COR-L47 (cell line): ENCODE results near the gene SLC9A3.

Experiments used
- DNase-seq: peaks from one replicate; lab custom pipeline; 2025; lab: John Stamatoyannopoulos, UW

Gene SLC9A3

DNA sequence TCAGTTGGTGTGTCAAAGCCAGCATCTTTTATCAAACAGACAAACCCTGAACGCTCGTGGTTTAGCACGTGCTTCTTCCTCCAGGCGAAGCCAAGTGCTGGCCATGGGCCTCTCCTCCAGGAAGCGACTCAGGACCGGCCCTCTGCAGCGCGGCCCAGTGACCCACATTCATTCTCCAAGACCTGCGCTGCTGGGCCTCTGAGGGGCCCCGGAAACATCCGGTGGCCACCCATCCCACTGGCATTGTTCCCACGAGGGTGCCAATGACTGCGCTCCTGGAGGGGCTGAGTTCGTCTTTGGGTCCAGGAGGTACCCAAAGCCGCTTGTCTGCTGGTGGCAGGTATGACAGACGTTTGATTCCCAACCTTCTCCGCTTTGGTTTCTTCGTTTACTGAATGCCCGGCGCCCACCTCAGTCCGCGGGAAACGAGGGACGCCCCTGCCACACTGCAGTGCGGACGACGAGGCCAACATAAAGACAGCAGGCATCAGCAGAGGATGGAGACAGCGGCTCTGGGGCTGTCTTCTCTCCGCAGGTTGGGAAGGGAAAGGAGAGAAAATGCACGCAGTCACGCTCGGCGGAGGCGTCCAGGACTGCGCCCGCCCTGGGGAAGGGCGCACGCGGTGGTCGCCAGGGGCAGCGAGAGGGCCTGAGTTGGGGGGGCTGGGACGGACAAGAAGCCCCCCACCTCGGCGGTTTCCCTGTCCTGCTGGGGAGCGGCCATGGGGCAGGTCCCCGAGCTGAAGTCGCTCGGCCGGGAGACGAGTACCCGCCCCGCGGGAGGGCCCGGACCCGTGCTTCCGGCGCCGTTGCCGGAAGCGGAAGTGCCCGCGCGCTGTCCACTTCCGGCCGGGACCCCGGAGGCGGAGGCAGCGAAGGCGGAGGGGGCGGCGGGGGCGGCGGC lies 81.7 kb downstream of the SLC9A3 start, which contains the start of gene EXOC3:
Gene EXOC3 (plus strand): TSS at position 842 of the 904 bp plus-strand sequence. CDS start 3,030 bp downstream, outside the sequence.
- peak; percentile 60 for DNase-seq

DNA sequence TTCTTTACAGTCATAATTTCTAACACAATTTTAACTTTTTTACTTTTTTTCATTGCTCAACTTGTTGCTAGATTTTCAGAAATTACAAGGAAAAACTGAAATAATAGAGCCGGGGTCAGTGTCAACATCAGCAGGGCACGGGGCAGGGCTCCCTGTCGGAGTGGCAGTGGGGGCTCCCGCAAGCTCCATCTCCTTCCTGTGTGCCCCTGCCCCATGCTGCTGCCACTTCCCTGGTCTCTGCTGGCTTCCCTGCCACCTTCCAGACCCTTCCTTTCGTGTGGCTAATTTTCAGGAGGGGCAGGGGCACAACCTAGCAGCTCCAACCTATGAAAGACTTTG lies 82.3 kb downstream of the SLC9A3 start:
- DNase-seq, result no peak

DNA sequence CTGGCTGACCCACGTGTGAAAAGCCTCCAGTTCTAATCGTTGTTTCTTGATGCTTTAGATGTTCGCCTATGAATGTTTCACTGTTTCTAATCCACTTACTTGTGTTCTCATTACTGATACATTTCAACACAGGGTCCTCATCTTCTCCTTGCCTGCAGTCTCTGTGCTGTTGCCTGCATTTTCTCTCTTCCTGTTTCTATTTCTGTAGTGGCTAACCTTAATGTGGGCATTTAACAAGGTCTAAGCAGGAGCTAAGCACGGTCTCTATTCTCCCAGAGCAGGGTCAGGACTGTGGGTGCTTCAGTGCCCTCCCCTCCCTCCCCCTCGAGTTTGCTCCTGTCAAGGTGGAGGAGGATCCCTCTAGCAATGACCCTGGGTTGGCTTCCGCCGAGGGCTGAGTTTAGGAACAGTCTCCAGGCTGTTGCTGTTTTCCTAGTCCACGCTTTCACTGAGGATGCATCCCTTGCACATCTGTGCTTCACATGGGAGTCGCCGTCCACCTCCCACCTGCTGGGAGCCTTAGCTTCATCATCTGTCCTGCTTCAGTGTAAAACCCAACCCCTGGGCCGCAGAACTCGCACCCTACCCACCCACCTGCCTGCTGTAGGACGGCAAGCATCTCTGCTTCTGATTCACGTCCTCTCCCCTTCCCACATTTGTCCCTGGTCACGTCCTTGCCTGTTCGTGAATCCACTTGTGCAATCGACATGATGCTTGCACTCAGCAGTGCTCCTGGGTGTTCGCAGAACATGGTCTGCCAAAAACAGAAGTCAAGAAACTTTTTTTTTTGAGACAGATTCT lies 83.6 kb downstream of the SLC9A3 start:
- no peak for DNase-seq

DNA sequence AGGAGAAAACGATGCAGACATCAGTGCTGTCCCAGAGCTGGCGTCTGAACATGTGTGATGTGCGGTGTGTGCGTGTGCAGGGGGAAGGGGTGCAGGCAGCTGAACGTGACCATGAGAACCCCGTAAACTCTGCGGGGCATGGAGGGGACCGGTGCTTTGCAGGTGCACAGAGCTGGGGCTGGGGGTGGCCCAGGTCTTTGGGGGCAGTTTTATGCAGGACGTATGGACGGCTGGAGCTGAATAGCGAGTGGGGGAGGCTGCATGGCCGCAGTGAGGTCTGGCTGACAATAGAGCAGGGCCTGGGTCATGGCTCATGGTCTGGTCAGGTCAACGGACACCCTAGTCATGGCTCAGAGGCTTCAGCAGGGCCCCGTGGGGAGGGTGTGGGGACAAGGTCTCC lies 84.6 kb downstream of the SLC9A3 start:
- DNase-seq, result no peak

DNA sequence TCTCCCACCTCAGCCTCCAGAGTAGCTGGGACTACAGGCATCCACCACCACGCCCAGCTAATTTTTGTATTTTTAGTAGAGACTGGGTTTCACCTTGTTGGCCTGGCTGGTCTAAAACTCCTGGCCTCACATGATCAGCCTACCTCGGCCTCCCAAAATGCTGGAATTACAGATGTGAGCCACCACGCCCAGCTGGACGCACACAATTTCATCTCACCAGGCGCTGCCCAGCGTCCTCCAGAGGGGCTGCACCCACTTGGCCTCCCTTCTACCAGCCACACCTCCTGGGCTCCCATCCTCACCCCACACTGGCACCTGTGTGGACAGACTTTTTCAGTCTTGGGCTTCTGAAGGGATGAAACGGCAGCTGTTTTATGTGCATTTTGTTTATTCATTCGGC lies 85.1 kb downstream of the SLC9A3 start:
- DNase-seq, result no peak

DNA sequence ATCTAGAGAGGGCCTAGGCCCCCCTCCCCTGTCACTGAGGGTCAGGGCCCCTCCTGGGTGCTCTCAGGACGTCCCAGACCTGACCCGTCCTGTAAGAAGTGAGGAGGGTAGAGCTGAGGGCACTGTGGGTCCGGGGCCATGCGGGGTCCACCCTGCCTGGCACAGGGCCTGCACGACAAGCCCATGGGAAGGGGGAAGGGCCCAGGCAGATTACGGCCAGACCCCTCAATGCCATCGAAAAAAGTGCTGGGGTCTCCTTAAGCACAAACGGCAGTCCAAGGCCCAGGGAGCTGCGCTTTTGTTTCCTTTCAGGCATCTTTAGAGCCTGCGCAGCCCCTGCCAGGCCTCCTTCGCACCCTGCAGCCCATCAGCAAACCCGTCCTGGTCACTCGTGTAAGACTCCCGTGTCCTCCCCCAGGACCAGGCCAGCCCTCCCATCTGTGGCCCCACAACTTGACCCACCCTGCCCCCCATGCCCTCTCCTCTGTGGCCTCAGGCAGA lies 85.7 kb downstream of the SLC9A3 start:
- no peak for DNase-seq

DNA sequence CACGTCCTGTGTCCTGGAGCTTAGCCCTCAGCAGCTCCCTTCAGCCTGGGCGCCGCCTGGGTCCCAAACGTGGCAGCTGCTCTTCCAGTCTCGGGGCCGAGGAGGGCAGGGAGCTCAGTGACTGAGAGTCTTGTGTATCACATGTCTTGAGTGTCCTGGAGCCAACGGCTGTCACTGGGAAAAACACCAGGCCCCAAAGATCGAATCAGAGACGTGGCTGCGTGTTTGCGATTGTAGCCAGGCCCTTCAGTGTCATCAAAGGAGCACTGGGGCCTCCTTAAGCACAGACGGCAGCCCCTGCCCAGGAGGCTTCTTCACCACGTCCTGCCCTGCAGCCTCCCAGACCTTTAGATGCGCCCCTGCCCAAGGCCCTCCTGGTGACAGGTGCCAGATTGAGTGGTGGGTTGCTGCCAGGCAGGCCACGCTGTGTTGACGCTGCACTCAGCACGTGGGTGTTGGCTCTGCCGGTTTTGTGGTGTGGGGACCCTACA lies 86.9 kb downstream of the SLC9A3 start:
- DNase-seq, result no peak

DNA sequence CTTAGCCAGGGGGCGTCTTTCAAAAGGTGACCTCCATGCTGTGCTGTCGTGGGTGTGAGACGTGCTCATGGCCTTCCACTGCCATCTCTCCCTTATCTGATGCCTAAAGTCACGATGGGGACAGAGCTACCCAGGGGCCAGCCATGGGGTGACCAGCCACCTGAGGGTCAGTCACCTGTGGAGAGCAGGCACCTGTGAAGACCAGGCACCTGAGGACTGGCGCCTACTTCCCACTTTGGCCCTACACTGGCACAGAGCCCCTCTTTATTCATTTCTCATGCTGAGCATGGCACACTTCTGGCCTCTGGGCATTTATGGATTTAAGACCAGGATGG lies 87.6 kb downstream of the SLC9A3 start:
- DNase-seq, result no peak

DNA sequence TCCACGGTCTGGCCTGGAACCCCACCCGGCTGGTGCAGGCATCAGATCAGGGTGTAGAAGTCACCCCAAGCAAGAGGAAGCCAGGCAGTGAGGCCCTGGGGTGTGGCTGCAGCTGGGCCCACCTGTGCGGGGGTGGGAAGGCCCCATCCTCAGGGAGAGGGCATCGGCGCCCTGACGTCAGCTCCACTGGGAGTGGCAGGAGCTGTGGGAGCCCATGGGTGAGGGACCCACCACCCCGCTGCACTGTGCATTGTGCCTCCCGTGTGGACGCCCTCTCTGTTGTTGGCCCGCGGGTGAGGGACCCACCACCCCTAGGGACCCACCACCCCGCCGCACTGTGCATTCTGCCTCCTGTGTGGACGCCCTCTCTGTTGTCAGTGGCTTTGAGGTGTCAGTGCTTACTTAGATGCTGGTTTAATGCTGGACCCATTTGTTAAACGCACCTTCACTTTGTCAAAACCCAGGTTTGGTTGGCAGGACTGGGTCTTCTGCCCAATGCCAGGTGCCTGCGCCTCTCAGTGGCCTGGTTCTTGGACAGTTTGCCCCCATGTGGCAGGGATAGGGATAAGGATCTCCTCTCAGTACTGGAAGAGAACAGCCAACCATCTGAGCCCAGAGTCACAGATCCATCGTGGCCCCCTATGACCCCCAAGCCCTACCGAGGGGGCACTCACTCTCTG lies 88.1 kb downstream of the SLC9A3 start:
- peak; percentile 32 for DNase-seq

DNA sequence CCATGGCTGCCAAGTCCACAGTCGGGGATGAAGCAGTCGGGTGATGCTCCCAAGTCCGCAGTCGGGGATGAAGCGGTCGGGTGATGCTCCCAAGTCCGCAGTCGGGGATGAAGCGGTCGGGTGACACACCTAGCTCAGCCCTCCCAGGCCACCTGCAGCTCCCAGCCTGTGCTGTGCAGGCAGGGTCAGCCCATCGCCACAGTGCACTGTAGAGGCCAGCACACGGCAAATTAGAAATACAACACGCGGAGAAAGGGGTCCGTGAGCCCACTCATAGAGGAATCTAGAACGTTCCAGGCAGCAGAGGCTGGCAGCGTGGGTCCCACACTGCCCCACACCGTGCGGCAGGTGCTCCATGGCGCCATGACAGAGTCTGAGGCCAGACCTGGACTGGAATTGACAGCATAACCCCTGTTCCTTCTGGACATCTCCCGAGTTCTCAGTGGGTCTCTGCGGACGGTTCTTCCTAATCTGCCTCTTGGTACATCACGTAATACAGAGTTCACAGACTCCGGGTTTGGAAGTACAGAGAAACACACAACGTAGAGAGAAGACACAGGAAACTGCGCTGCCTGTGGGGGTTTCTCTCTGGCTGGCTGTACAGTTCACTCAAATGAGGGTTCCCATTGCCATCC lies 89.0 kb downstream of the SLC9A3 start:
- DNase-seq, result no peak

DNA sequence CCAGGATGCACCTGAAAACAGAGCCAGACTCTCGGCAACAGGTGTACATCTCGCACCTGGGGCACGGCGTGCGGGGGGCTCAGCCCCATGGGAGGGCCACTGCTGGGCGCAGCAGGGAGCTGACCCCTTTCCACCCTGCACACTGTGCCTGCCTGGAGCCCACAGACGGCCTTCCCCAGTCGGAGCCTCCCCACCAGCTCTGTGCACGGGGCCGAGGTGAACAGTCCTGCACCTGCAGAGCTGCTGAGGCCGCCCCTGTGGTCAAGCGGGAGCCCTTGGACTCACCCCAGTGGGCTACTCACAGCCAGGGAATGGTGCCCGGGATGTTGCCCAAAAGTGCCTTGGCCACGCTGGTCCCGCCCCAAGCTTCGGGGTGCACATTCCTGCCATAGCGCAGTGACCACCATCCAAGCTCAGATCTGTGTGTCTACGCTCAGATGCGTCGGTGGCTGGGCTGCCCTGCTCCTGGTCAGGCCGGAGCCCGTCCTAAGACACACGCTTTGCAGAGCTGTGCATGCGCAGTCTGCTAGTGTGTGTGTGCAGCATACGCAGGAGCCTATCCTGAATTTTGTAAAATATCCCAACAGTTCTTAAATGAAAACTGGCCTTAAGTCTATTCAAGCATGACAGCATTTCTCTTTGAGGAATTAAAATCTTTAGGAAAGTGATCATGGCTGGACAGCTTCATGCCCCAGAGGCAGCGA lies 89.7 kb downstream of the SLC9A3 start:
- DNase-seq, result no peak

DNA sequence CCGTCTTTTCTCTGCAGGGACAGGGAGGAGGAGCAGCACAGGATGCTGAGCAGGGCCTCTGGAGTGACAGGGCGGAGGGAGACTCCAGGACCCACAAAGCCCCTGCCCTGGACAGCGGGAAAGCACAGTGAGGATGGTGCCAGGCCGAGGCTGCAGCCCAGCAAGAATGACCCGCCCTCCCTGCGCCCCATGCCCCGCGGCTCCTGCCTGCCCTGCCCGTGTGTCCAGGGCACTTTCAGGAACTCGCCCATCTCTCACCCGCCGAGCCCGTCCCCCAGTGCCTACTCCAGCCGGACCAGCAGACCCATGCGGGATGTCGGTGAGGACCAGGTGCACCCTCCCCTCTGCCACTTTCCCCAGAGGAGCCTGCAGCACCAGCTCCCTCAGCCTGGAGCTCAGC lies 90.4 kb downstream of the SLC9A3 start:
- no peak for DNase-seq

DNA sequence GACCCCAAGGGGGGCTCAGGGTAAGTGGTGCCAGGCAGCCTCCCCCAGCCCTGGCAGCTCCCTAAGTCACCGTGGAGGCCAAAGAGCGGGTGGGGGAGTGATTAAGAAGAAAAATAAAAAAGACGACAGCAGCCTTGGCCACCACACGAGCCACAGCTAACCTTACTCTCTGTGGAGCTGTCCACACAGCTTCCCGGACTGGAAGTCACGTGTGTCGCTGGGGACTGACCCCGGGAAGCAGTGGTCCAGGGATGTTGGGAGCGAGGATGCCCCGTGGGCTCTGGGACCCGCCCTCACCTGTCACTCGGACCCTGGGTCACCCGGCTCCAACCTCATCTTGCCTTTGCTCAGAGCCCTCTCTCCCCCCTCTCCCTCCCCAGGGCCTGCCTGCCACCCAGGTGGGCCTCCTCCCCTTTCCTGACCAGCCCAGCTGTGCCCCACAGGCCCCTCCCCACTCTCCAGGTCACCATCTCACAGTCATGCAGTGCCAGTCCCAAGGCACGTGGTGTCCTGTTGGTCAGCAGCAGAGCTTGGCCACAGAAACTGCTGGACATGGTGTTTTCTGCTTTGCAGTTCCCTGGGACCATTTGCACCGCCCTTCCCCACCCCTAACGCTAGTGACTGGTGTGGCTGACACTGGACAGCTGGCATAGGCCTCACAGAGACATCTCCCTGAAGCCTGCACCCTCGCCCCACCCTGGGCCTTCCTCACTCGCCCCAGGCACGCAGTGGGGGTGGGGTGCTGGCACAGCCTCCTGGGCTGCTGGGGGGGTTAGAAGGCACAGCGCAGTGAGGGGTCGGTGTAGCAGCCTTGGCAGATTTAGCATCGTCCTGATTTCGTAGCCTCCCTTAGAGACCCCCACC lies 91.1 kb downstream of the SLC9A3 start:
- no peak for DNase-seq

DNA sequence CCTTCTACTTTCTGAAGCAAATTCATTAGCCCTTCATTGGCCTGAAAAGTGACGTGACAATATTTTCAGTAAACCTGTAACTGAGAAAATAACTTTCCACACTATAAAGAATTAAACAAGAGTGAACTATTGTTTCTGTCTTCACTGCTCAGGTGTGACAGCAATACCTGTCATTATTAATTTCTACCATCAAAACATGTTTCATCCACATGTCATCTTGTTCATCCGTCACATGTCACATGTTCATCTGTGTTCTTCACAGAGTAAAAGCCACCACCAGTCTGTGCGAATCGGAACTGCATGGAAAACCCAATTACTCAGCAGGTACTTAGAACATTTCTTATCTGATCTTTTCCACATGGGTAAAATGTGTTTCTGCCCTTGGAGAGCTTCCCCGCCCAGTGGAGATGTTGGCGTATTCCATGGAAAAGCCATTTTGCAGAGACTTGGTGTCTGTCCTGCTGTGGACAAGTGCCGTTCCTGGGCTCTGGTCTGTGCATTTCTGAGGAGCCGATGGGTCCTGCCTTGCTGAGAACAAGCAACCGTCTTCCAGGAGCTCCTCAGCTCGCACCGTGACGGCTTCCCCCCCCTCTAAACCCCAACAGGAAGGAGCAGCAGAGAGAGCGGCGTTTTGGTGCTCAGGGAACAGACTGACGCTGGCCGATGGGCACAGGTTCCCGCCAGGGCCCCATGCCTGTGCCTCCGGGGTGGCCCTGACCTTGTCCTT lies 91.9 kb downstream of the SLC9A3 start:
- DNase-seq, result no peak

DNA sequence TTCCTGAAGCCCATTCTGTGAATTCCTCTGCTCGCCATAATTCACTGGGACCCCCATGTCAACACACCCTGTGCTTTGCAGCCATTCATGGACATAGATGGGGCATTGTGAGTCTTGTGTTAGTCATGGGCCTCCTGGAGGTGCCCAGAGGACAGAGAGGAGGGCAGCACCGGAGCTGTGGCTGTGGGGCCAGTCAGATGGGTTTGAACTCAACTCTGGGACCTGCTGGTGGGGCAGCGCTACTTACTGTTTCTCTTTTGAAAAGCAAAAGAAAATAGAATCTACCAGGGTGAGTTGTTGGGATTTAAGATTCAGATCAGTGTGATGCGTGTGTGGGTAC lies 92.6 kb downstream of the SLC9A3 start:
- DNase-seq, result no peak

DNA sequence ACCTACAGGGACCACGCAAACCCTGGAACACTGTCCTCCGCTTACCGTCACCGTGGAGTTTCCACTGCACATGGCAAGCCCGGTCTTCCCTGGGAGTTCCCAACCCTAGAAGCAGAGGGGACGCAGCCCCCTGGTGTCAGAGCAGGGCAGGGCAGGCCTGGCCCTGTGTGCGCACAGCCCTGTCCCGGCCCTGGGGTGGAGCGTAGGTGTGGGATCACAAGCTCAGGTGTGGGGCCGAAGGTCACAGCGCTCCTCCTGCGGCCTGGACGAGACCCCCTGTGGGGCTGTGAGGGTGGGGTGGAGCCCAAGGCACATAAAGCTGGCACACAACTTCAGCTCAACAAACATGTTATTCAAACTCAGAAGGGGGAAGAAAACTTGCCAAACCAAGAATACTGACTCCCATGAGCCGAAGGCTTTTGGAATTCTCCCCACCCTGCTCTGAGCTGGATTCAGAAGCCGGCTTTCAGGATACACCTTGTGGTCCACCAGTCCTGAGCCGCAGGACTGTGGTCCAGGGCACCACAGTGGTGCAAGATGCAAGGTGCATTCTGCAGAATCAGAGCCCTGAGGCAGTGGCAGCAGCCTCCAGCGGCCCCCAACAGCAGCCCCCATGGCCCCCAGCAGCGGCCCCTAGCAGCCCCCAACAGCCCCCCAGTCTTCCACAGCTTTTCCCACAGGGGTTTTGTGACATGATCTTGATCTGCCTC lies 93.1 kb downstream of the SLC9A3 start:
- peak; percentile 55 for DNase-seq

DNA sequence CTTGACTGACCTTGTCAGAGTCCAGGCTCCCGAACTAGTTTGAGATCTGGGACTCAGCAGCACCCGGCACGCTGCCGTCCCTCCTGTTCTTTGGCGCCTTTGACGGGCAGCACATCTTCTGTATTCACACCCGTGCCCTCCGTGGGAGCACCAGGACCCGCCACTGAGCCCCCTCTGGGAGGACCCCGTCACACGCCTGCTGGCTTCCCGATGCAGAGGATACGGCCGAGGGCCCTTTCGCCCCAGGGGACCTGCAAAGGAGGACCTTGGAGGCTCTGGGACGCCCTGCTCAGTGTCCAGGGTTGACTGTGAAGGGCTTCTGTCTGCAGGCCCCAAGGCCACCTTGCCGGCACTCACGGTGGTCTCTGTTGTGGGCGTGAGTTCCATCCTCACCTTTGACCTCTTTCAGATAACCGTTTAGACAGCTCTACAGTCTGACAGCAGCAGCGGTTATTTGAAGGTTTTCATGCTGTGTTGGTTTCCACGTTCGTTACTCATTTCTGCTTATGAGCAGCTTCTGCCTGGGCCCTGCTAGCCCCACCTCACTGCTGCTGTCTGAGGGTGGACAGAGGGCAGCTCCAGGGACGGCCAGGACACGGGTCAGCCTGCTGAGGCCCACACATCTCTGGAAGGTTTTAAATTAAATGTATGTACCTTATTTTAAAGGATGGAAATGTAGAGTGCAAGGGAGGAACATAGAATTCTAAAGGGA lies 93.9 kb downstream of the SLC9A3 start:
- DNase-seq, result no peak

DNA sequence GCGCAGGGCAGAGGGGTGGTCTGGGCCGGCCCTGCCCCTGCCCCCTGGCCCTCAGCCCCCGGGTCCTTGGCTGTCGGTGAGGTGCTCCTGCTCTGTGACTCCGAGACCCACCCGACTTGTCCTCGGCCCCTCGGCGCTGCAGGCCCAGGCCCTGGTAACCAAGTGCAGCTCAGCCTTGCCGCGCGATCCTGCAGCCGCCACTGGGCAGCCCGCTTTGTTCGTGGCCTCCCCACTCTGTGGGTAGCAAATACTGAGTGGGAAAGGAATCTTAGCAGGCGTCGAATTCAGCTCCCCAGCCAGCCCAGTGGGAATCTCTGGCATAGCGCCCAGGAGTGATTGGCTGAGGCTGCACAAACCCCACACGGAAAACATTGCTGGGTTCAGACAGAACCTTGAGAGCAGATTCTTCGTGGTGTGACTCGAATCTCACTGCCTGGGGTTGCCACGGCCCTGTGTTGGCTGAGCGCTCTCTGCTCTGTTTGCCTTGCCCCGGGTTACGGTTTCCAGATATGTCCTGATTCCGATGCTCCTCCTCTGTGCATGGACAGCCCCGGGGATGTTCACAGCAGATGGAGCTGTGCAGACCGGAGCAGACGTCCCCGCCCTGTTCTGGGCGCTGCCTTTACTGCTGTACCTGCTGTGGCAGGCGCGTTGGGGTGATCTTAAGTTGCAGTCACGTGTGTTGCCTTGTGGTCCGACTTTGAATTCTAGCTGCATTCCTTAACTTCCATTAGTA lies 94.6 kb downstream of the SLC9A3 start:
- peak; percentile 60 for DNase-seq
